GM12891 (cell line): Measurements from ENCODE around the gene GSN.

Experiments
- DNase-seq: peaks from one replicate; pipeline ENCODE4 v3.0.0; 2011; ENCODE audit warnings: low spot score; ENCODE audit not compliant: insufficient read length
- FAIRE-seq: peaks from 2 replicates; lab custom pipeline; 2011; peaks lifted over from hg19 to GRCh38; lab: Jason Lieb, UNC
- PAX5 ChIP-seq: IDR thresholded peaks from 2 replicates; pipeline ENCODE4 v1.6.1; 2011; ENCODE audit warnings: low read length, moderate library complexity, mild to moderate bottlenecking; ENCODE audit not compliant: insufficient read depth, severe bottlenecking
- POLR2A ChIP-seq: IDR thresholded peaks from 2 replicates; pipeline ENCODE4 v1.6.1; 2011; ENCODE audit warnings: low read depth, low read length, control low read depth
- POLR2AphosphoS5 ChIP-seq: IDR thresholded peaks from 2 replicates; pipeline ENCODE4 v1.6.1; 2011; ENCODE audit warnings: low read depth, low read length, control low read depth
- POU2F2 ChIP-seq: IDR thresholded peaks from 2 replicates; pipeline ENCODE4 v1.6.1; 2011; ENCODE audit warnings: low read depth, mild to moderate bottlenecking, control low read depth, low read length, moderate library complexity
- SPI1 ChIP-seq: IDR thresholded peaks from 2 replicates; pipeline ENCODE4 v1.6.1; 2011; ENCODE audit warnings: low read depth, low read length, control low read depth
- TAF1 ChIP-seq: IDR thresholded peaks from 2 replicates; pipeline ENCODE4 v1.6.1; 2011; ENCODE audit warnings: low read depth, low read length, control low read depth

GSN gene

DNA sequence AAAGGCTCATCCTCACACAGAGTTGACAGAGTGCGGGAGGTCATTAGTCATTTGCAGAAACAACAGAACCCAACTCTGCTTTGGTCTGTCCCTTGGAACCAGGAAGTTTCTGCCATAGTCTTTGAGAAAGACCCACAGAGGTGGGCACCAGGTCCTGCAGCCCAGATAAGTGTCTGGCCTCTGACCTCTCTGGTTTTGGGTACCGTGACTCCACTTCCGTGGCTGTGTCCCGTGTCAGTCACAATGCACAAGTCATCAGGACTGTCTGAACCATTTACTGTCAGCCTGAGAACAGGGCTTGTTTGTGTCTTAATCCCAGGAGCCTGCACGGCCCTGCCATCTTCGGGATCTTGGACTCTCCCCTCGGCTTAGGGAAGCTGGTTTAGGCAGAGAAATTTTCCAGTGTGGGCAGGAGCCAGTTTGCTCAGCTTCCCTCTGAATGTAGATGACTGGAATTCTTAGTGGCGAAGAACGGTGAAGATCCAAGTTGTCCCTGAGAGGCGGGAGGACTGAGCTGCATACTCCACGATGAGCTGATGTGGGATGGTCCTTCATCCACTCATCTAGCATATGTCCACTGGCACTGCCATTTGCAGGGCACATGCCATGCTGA lies 11.9 kb downstream of the GSN start:
- no peak for FAIRE-seq
- no peak for DNase-seq
- TF ChIP-seq POU2F2 (no peak), POLR2AphosphoS5 (no peak), POLR2A (no peak), SPI1 (no peak), PAX5 (no peak), TAF1 (no peak)

GRCh38 chr9:121280715-121281613 lies 13.0 kb downstream of the GSN start:
- no peak for DNase-seq
- FAIRE-seq = no peak
- TF ChIP-seq TAF1 (no peak), PAX5 (no peak), POLR2AphosphoS5 (no peak), POLR2A (no peak), POU2F2 (no peak), SPI1 (no peak)

DNA sequence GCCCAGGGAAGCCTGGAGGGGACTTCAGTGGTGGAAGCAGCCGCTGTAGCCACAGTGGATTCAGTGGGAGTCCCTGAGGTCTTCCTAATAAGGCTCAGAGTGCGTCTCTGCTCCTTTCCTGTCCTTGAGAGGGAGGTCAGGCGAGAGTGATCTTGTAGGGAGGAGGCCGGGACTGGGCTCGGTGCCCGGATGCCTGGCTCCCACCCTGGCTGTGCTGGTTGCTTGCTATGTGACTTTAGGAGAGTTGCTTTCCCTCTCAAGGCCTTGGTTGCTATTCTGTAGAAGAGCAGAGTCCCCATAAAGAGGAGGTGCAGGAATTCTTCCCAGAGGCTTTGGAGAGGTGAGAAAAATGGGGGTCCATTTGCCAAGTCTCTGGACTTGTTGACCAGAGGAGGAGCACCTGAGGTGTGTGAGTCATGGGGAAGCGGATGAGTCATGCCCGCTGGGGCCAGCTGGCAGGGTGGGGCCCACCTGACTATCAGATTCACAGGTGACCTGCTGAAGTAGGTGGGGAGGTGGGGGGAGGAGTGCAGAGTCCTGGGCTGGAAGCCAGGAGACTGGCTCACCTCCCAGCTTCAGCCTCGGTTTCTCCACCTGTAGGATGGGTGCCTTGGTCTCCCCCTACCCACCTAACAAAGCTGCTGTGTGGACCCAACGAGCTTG lies 13.8 kb downstream of the GSN start:
- no peak for TF ChIP-seq POLR2AphosphoS5
- no peak for TF ChIP-seq PAX5
- TF ChIP-seq POU2F2 = no peak
- TF ChIP-seq TAF1 = no peak
- TF ChIP-seq POLR2A = no peak
- TF ChIP-seq SPI1 = no peak
- no peak for FAIRE-seq
- no peak for DNase-seq

GRCh38 chr9:121282277-121283079 lies 14.5 kb downstream of the GSN start:
- TF ChIP-seq SPI1 = peak; percentile 38
- no peak for TF ChIP-seq POLR2AphosphoS5
- DNase-seq (no peak), FAIRE-seq (no peak)

- DNase-seq (no peak), FAIRE-seq (no peak)
- TF ChIP-seq POU2F2 = no peak
- no peak for TF ChIP-seq SPI1
- TF ChIP-seq POLR2A = no peak
- no peak for TF ChIP-seq TAF1
- no peak for TF ChIP-seq POLR2AphosphoS5
- TF ChIP-seq PAX5 = no peak
Observed at GRCh38 chr9:121283080-121283398, 15.1 kb downstream of the GSN start.

- TF ChIP-seq PAX5 (no peak), SPI1 (peak; percentile 83)
- FAIRE-seq (no peak), DNase-seq (no peak)
Observed at GRCh38 chr9:121283856-121284732, 16.1 kb downstream of the GSN start.

GRCh38 chr9:121284733-121285451 lies 16.9 kb downstream of the GSN start:
- TF ChIP-seq SPI1 (no peak), PAX5 (no peak), POLR2A (no peak), TAF1 (no peak), POLR2AphosphoS5 (no peak), POU2F2 (no peak)
- FAIRE-seq (no peak), DNase-seq (no peak)

DNA sequence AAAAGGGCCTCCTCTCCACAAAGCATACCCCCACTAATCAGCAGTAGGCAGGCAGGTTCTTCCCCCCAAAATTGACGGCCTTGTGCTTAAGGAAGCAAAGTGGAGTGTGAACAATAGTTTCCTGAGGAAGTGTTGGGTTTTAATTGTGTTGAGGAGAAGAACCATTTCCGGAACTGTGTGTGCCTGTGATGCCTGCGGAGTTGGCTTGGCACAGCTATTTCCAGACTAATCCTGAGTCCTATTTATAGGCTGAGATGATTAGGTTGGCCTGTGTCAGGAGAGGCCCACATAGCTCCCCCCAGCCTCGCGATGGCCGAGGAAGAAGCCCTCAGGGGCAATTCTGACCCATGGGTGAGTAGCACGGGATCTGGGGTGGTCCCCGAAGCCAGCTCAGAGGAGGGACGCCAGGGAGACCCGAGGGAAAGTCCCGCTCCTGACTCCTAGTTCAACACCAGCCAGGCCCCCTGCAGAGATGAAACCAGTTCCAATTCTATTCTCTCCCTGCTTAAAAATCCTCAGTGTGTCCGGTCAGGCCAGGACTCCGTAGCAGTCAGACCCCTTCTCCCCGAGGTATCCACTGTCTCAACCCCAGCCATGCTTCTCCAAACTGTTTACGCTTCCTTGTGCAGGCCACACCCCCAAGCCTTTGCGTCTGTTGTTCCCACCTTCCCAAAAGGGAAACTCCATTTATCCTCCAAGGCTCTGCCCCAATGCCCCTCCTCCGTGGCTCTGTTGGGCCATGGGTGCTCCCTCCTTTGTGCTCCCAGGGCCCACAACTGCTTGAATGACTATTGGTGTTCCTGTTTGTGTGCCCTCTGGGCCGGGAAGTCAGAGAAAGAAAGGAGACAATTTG lies 18.1 kb downstream of the GSN start:
- FAIRE-seq (no peak), DNase-seq (no peak)
- TF ChIP-seq POU2F2 (no peak), TAF1 (no peak), POLR2AphosphoS5 (no peak), SPI1 (no peak), POLR2A (no peak), PAX5 (no peak)
